PC-3 (cell line): ENCODE data around the gene OR12D1.

Source experiments
- EZH2 ChIP-seq: fragments of 300-600 bp; sonication (generic); IDR thresholded peaks from one replicate; pipeline ENCODE4 v1.6.1; 2017; ENCODE audit warnings: antibody characterized with exemption, mild to moderate bottlenecking, low read length; ENCODE audit not compliant: unreplicated experiment
- EZH2phosphoT487 ChIP-seq: fragments of 300-600 bp; sonication (generic); IDR thresholded peaks from 2 replicates; pipeline ENCODE4 v1.6.1; 2018; ENCODE audit warnings: mild to moderate bottlenecking, antibody characterized with exemption, low read length, borderline replicate concordance
- TF ChIP-seq, protein P1 (sequence below): fragments of 300-600 bp; sonication (generic); conservative IDR thresholded peaks from 2 replicates; pipeline ENCODE4 v1.5.1; 2017; ENCODE audit warnings: antibody characterized with exemption, low read depth, mild to moderate bottlenecking, low read length

DNA sequence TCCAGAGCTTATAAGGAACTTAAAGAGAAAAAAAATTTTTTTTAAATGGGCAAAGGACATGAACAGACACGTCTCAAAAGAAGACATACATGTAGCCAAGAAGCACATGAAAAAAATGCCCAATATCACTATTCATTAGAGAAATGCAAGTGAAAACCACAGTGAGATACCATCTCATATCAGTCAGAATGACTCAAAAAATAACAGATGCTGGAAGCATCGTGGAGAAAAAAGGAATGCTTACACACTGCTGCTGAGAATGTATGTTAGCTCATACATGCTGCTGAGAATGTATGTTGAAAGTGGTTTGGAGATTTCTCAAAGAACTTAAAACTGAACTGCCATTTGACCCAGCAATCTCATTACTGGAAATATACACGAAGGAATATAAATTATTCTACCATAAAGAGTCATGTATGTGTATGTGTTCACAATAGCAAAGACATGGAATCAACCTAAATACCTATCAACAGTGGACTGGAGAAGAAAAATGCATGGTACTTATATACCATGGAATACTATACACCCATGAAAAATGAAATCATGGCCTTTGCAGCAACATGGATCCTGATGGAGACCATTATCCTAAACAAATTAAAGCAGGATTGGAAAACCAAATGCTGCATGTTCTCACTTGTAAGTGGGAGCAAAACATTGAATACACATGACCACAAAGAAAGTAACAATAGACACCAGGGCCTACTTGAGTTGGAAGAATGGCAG is 36.9 kb downstream of the OR12D1 start:
- TF ChIP-seq, protein P1, sequence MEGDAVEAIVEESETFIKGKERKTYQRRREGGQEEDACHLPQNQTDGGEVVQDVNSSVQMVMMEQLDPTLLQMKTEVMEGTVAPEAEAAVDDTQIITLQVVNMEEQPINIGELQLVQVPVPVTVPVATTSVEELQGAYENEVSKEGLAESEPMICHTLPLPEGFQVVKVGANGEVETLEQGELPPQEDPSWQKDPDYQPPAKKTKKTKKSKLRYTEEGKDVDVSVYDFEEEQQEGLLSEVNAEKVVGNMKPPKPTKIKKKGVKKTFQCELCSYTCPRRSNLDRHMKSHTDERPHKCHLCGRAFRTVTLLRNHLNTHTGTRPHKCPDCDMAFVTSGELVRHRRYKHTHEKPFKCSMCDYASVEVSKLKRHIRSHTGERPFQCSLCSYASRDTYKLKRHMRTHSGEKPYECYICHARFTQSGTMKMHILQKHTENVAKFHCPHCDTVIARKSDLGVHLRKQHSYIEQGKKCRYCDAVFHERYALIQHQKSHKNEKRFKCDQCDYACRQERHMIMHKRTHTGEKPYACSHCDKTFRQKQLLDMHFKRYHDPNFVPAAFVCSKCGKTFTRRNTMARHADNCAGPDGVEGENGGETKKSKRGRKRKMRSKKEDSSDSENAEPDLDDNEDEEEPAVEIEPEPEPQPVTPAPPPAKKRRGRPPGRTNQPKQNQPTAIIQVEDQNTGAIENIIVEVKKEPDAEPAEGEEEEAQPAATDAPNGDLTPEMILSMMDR: no peak
- TF ChIP-seq EZH2 (no peak), EZH2phosphoT487 (no peak)
